ENCODE measurements around the gene NFAM1. TPM values are rescaled to one million over a fixed set of nuclear protein-coding genes. Genes with fewer than 3 reads are reported as not detected.

The NFAM1 gene
- total and polyA plus RNA-seq, 9 donors, result 0.62 to 1.2 (median 1.00) TPM

DNA sequence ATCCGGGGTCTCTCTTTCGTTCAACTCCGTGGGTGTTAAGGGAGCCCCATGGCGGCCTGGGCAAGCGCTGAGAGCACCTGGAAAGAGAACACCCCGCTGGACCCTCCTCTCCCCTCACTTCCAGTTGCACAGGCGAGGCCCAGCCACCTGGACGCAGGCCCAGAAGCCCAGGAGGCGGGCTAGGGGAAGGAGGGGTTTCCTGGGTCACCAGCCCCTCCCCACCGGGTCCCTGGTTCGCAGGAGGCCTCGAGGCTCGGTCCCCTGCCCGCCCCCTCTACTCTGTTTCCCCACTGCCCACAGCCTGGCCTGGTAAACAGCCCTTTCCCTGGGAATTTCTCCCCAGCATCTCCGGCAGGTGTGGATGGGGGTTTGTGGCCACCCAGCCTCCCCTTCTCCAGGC, 8.5 kb upstream of the NFAM1 start:
- no peak overlapping the region for H3K27ac ChIP-seq (ENCODE audit: low read length)
- 93% methylated on average over 3 of the region's 15 CpGs for WGBS (ENCODE audit: insufficient coverage)
- H3K4me1 ChIP-seq (ENCODE audit: control insufficient read depth, insufficient read depth, low read length), result peaks cover 47% of the 10 kb centered on the region

GRCh38 chr22:42439821-42440674, 7.8 kb upstream of the NFAM1 start:
- DNase-seq, result peak; percentile 52
- H3K9me3 ChIP-seq (replicated peaks; ENCODE audit: control insufficient read depth, low read depth, low read length), result no peaks in the 10 kb centered on the region
- no peaks in the 10 kb centered on the region for H3K36me3 ChIP-seq (ENCODE audit: control insufficient read depth, insufficient read depth, low read length)
- no peak overlapping the region for H3K4me3 ChIP-seq (ENCODE audit: low read length)
- 58% methylated on average over 15 of the region's 20 CpGs for WGBS (ENCODE audit: insufficient coverage)
- no peak overlapping the region for H3K27ac ChIP-seq (ENCODE audit: low read length)
- H3K27me3 ChIP-seq (ENCODE audit: control insufficient read depth, insufficient read depth, low read length), result peaks cover 75% of the 10 kb centered on the region
- peaks cover 47% of the 10 kb centered on the region for H3K4me1 ChIP-seq (ENCODE audit: control insufficient read depth, insufficient read depth, low read length)

More for the DNA sequence above, 8.5 kb upstream of the NFAM1 start:
- Histone ChIP-seq H3K27me3 (ENCODE audit: control insufficient read depth, insufficient read depth, low read length) (peaks cover 75% of the 10 kb centered on the region), H3K4me3 (ENCODE audit: low read length) (no peak overlapping the region), H3K9me3 (replicated peaks; ENCODE audit: control insufficient read depth, low read depth, low read length) (no peaks in the 10 kb centered on the region), H3K36me3 (ENCODE audit: control insufficient read depth, insufficient read depth, low read length) (no peaks in the 10 kb centered on the region)
- DNase-seq, result no peak

GRCh38 chr22:42439021-42439567, 6.9 kb upstream of the NFAM1 start:
- H3K4me1 ChIP-seq (ENCODE audit: control insufficient read depth, insufficient read depth, low read length), result peaks cover 46% of the 10 kb centered on the region
- peaks cover 75% of the 10 kb centered on the region for H3K27me3 ChIP-seq (ENCODE audit: control insufficient read depth, insufficient read depth, low read length)
- no peaks in the 10 kb centered on the region for H3K36me3 ChIP-seq (ENCODE audit: control insufficient read depth, insufficient read depth, low read length)
- no peak overlapping the region for H3K4me3 ChIP-seq (ENCODE audit: low read length)
- WGBS (ENCODE audit: insufficient coverage), result 75% methylated on average over 2 of the region's 13 CpGs
- no peaks in the 10 kb centered on the region for H3K9me3 ChIP-seq (replicated peaks; ENCODE audit: control insufficient read depth, low read depth, low read length)
- H3K27ac ChIP-seq (ENCODE audit: low read length), result no peak overlapping the region
- peak; percentile 55 for DNase-seq

DNA sequence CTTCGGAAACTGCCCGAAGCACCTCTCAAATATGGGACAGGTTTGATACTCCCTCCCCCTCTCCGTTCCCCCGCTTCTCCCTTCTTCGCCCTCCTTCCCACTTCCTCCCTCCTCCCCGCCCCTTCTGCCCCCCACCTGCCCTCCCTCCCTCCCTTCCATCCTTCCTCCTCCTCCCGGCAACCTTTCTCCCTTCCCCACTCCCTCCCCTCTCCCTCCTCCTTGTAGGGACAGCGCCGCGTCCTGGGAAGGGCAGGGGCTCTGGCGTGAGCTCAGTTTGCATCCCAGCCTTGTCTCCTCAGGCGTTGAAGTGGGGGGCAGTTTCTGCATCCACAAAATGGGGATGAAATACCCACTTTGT, 6.1 kb upstream of the NFAM1 start:
- no peak overlapping the region for H3K4me3 ChIP-seq (ENCODE audit: low read length)
- H3K4me1 ChIP-seq (ENCODE audit: control insufficient read depth, insufficient read depth, low read length), result peaks cover 42% of the 10 kb centered on the region
- no peaks in the 10 kb centered on the region for H3K36me3 ChIP-seq (ENCODE audit: control insufficient read depth, insufficient read depth, low read length)
- H3K27me3 ChIP-seq (ENCODE audit: control insufficient read depth, insufficient read depth, low read length), result peaks cover 77% of the 10 kb centered on the region
- 25% methylated on average over 4 of the region's 12 CpGs for WGBS (ENCODE audit: insufficient coverage)
- no peaks in the 10 kb centered on the region for H3K9me3 ChIP-seq (replicated peaks; ENCODE audit: control insufficient read depth, low read depth, low read length)
- H3K27ac ChIP-seq (ENCODE audit: low read length), result no peak overlapping the region
- DNase-seq, result no peak

- Histone ChIP-seq H3K4me1 (ENCODE audit: control insufficient read depth, insufficient read depth, low read length) (peaks cover 42% of the 10 kb centered on the region), H3K27ac (ENCODE audit: low read length) (no peak overlapping the region)
- peak; percentile 63 for DNase-seq
These were observed 5.5 kb upstream of the NFAM1 start for GRCh38 chr22:42437488-42438292.

DNA sequence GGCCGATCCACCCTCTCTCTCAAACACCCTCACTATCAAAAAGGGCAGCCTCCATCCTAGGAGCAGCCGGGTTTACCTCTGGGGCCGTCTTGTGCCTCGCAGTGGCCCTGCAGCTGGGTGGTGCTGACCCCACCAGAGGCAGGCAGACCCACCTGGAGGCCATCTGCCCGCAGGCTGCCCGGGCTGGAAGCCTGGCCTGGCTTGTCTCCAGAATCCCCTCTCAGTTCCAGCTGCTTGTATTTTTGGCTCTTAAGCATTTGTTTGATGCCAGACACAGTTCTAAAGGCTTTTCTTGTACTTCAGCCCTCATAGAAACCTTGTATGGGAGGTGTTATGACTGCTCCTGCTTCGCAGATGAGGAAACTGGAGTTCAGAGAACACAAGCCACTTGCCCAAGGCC, 4.2 kb upstream of the NFAM1 start:
- Histone ChIP-seq H3K4me3 (ENCODE audit: low read length) (no peak overlapping the region), H3K27ac (ENCODE audit: low read length) (no peak overlapping the region), H3K4me1 (ENCODE audit: control insufficient read depth, insufficient read depth, low read length) (peaks cover 52% of the 10 kb centered on the region), H3K9me3 (replicated peaks; ENCODE audit: control insufficient read depth, low read depth, low read length) (no peaks in the 10 kb centered on the region), H3K27me3 (ENCODE audit: control insufficient read depth, insufficient read depth, low read length) (peaks cover 86% of the 10 kb centered on the region), H3K36me3 (ENCODE audit: control insufficient read depth, insufficient read depth, low read length) (no peaks in the 10 kb centered on the region)
- DNase-seq, result peak; percentile 45
- WGBS (ENCODE audit: insufficient coverage), result 12% methylated on average over 6 of the region's 7 CpGs

More at GRCh38 chr22:42437488-42438292, 5.5 kb upstream of the NFAM1 start:
- 2% methylated on average over 29 of the region's 33 CpGs for WGBS (ENCODE audit: insufficient coverage)
- H3K4me3 ChIP-seq (ENCODE audit: low read length), result peak overlapping the region; percentile 28
- H3K27me3 ChIP-seq (ENCODE audit: control insufficient read depth, insufficient read depth, low read length), result peaks cover 78% of the 10 kb centered on the region
- no peaks in the 10 kb centered on the region for H3K36me3 ChIP-seq (ENCODE audit: control insufficient read depth, insufficient read depth, low read length)
- no peaks in the 10 kb centered on the region for H3K9me3 ChIP-seq (replicated peaks; ENCODE audit: control insufficient read depth, low read depth, low read length)

GRCh38 chr22:42434748-42435425, 2.7 kb upstream of the NFAM1 start:
- H3K4me3 ChIP-seq (ENCODE audit: low read length), result no peak overlapping the region
- H3K27me3 ChIP-seq (ENCODE audit: control insufficient read depth, insufficient read depth, low read length), result peaks cover 83% of the 10 kb centered on the region
- no peak for DNase-seq
- H3K9me3 ChIP-seq (replicated peaks; ENCODE audit: control insufficient read depth, low read depth, low read length), result no peaks in the 10 kb centered on the region
- H3K4me1 ChIP-seq (ENCODE audit: control insufficient read depth, insufficient read depth, low read length), result peaks cover 61% of the 10 kb centered on the region
- no peak overlapping the region for H3K27ac ChIP-seq (ENCODE audit: low read length)
- 53% methylated on average over 11 of the region's 14 CpGs for WGBS (ENCODE audit: insufficient coverage)
- H3K36me3 ChIP-seq (ENCODE audit: control insufficient read depth, insufficient read depth, low read length), result no peaks in the 10 kb centered on the region

- DNase-seq, result no peak
- H3K36me3 ChIP-seq (ENCODE audit: control insufficient read depth, insufficient read depth, low read length), result no peaks in the 10 kb centered on the region
- peaks cover 79% of the 10 kb centered on the region for H3K27me3 ChIP-seq (ENCODE audit: control insufficient read depth, insufficient read depth, low read length)
- H3K27ac ChIP-seq (ENCODE audit: low read length), result no peak overlapping the region
- peaks cover 52% of the 10 kb centered on the region for H3K4me1 ChIP-seq (ENCODE audit: control insufficient read depth, insufficient read depth, low read length)
- H3K9me3 ChIP-seq (replicated peaks; ENCODE audit: control insufficient read depth, low read depth, low read length), result no peaks in the 10 kb centered on the region
- WGBS (ENCODE audit: insufficient coverage), result 44% methylated on average over 22 of the region's 27 CpGs
- H3K4me3 ChIP-seq (ENCODE audit: low read length), result no peak overlapping the region
These were observed 1.8 kb upstream of the NFAM1 start for GRCh38 chr22:42433754-42434682.

GRCh38 chr22:42432818-42433217, 615 bp upstream of the NFAM1 start:
- no peaks in the 10 kb centered on the region for H3K36me3 ChIP-seq (ENCODE audit: control insufficient read depth, insufficient read depth, low read length)
- H3K27ac ChIP-seq (ENCODE audit: low read length), result peak overlapping the region; percentile 13
- peaks cover 49% of the 10 kb centered on the region for H3K4me1 ChIP-seq (ENCODE audit: control insufficient read depth, insufficient read depth, low read length)
- no peak overlapping the region for H3K4me3 ChIP-seq (ENCODE audit: low read length)
- no peaks in the 10 kb centered on the region for H3K9me3 ChIP-seq (replicated peaks; ENCODE audit: control insufficient read depth, low read depth, low read length)
- DNase-seq, result no peak
- peaks cover 80% of the 10 kb centered on the region for H3K27me3 ChIP-seq (ENCODE audit: control insufficient read depth, insufficient read depth, low read length)
- 41% methylated on average over 5 of the region's 8 CpGs for WGBS (ENCODE audit: insufficient coverage)

All from muscle of leg (tissue), 11 donors.